ENCODE measurements around the gene SAMD4B.

Gene SAMD4B

GRCh38 chr19:39347332-39348164 lies 5.3 kb downstream of the SAMD4B start:
- no peaks in the 10 kb centered on the region for H3K9me2 ChIP-seq (ENCODE audit: low read depth, low read length)
- peaks cover 6% of the 10 kb centered on the region; the same call in 1 of the 2 replicates for H3K79me2 ChIP-seq (ENCODE audit: insufficient read depth, low read length)
- H3K27me3 ChIP-seq (ENCODE audit: insufficient read depth, low read length), result no peaks in the 10 kb centered on the region
- no peak overlapping the region for H2AFZ ChIP-seq (ENCODE audit: low read length)
- no peak overlapping the region for H3K27ac ChIP-seq (ENCODE audit: low read depth, low read length, poor library complexity, severe bottlenecking)
- no peak overlapping the region for H3K4me2 ChIP-seq (ENCODE audit: low read length)
- H3K36me3 ChIP-seq (ENCODE audit: insufficient read depth, low read length), result peaks cover 32% of the 10 kb centered on the region
- H3K9me3 ChIP-seq (ENCODE audit: low read length), result no peaks in the 10 kb centered on the region
- TF ChIP-seq CTCF (IDR thresholded peaks at IDR 0.05; ENCODE audit: low read length) (no peak), EZH2 (IDR thresholded peaks at IDR 0.05; ENCODE audit: borderline replicate concordance, low read length) (no peak)
- peaks cover 18% of the 10 kb centered on the region for H3K4me1 ChIP-seq (ENCODE audit: insufficient read depth, low read length, severe bottlenecking)
- H3F3A ChIP-seq (ENCODE audit: insufficient read depth, low read length), result no peaks in the 10 kb centered on the region
- no peaks in the 10 kb centered on the region for H4K20me1 ChIP-seq (ENCODE audit: insufficient read depth, low read length)
- no peak overlapping the region for H3K9ac ChIP-seq (ENCODE audit: low read length)
- no peak overlapping the region for H3K4me3 ChIP-seq (ENCODE audit: low read depth, low read length, poor library complexity, severe bottlenecking)

DNA sequence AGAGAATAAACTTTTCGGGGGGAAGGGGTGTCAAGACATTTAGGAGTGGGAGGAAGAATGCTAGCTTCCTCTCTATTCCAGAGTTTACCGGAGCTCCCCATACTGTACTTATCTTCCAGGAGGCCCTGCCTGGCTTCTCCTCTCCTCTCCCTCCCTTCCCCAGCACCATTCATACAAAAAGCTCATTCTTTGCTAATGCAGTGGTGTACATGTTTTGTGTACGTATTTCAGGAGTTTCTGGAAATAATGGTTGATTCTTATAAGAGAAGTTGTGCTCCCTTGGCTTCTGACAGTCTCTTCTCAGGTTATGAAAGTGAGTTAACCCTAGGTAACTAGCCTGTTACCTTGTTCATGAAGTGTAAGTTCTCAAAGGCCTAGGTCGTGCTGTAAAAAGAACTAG lies 7.1 kb downstream of the SAMD4B start:
- H3K79me2 ChIP-seq (ENCODE audit: insufficient read depth, low read length), result no peaks in the 10 kb centered on the region
- no peaks in the 10 kb centered on the region for H3F3A ChIP-seq (ENCODE audit: insufficient read depth, low read length)
- peaks cover 3% of the 10 kb centered on the region for H3K4me1 ChIP-seq (ENCODE audit: insufficient read depth, low read length, severe bottlenecking)
- H3K4me2 ChIP-seq (ENCODE audit: low read length), result no peak overlapping the region
- no peaks in the 10 kb centered on the region for H3K9me2 ChIP-seq (ENCODE audit: low read depth, low read length)
- no peaks in the 10 kb centered on the region for H3K27me3 ChIP-seq (ENCODE audit: insufficient read depth, low read length)
- H3K4me3 ChIP-seq (ENCODE audit: low read depth, low read length, poor library complexity, severe bottlenecking), result no peak overlapping the region
- peaks cover 44% of the 10 kb centered on the region for H3K36me3 ChIP-seq (ENCODE audit: insufficient read depth, low read length)
- H2AFZ ChIP-seq (ENCODE audit: low read length), result no peak overlapping the region
- H4K20me1 ChIP-seq (ENCODE audit: insufficient read depth, low read length), result no peaks in the 10 kb centered on the region
- no peak overlapping the region for H3K9ac ChIP-seq (ENCODE audit: low read length)
- no peaks in the 10 kb centered on the region for H3K9me3 ChIP-seq (ENCODE audit: low read length)
- no peak overlapping the region for H3K27ac ChIP-seq (ENCODE audit: low read depth, low read length, poor library complexity, severe bottlenecking)
- TF ChIP-seq CTCF (IDR thresholded peaks at IDR 0.05; ENCODE audit: low read length) (no peak), EZH2 (IDR thresholded peaks at IDR 0.05; ENCODE audit: borderline replicate concordance, low read length) (no peak)

GRCh38 chr19:39350156-39350555 lies 7.9 kb downstream of the SAMD4B start:
- Histone ChIP-seq H3K36me3 (ENCODE audit: insufficient read depth, low read length) (peaks cover 52% of the 10 kb centered on the region), H4K20me1 (ENCODE audit: insufficient read depth, low read length) (no peaks in the 10 kb centered on the region), H3K79me2 (ENCODE audit: insufficient read depth, low read length) (no peaks in the 10 kb centered on the region), H3K27ac (ENCODE audit: low read depth, low read length, poor library complexity, severe bottlenecking) (no peak overlapping the region), H3K4me2 (ENCODE audit: low read length) (no peak overlapping the region), H2AFZ (ENCODE audit: low read length) (no peak overlapping the region), H3K27me3 (ENCODE audit: insufficient read depth, low read length) (no peaks in the 10 kb centered on the region), H3F3A (ENCODE audit: insufficient read depth, low read length) (no peaks in the 10 kb centered on the region), H3K9me3 (ENCODE audit: low read length) (no peaks in the 10 kb centered on the region), H3K9me2 (ENCODE audit: low read depth, low read length) (no peaks in the 10 kb centered on the region), H3K9ac (ENCODE audit: low read length) (no peak overlapping the region), H3K4me3 (ENCODE audit: low read depth, low read length, poor library complexity, severe bottlenecking) (no peak overlapping the region), H3K4me1 (ENCODE audit: insufficient read depth, low read length, severe bottlenecking) (no peaks in the 10 kb centered on the region)
- TF ChIP-seq EZH2 (IDR thresholded peaks at IDR 0.05; ENCODE audit: borderline replicate concordance, low read length) (no peak), CTCF (IDR thresholded peaks at IDR 0.05; ENCODE audit: low read length) (no peak)
